ENCODE measurements around the gene UQCRHL. TPM values are rescaled to one million over a fixed set of nuclear protein-coding genes. Genes with fewer than 3 reads are reported as not detected.

The UQCRHL gene
- total and polyA plus RNA-seq, 12 donors: 0.24 to 6.0 (median 0.91) TPM

DNA sequence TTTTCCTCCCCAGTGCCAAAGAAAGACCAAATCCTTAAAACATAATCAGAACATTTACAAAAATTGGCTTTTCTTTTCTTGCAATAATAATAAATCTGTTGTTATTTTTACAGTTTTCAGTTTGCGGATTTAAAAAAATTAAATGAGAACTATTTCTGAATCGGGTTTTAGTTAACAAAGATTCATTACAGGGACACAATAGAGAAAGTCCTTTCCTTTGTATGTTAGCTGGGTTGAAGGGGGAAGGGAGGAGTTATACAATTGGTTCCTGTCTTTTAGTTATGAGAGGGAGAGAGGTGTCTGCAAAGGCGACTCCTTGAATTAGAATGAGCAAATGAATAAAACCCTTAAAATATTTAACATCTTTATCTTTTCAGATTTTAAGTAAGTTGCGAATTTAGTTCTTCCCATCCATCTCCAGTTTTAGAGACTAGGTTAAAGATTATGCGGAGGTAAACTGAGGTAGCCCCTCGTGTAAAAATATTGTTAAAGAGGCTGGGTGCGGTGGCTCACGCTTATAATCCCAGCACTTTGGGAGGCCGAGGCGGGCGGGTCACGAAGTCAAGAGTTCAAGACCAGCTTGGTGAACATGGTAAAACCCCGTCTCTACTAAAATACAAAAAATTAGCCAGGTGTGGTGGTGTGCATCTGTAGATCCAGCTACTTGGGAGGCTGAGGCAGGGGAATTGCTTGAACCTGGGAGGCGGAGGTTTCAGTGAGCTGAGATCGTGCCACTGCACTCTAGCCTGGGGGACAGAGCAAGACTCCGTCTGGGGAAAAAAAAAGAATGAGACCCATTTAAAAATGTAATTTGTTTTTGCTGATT is 44.0 kb upstream of the UQCRHL start:
- Histone ChIP-seq H3K27ac (peak overlapping the region in 3 of 5 donors; percentile 30 to 98 (median 97)), H3K9me3 (replicated peaks in 1 of 3) (no peaks in the 10 kb centered on the region), H3K27me3 (no peaks in the 10 kb centered on the region), H3K36me3 (replicated peaks in 1 of 2) (no peaks in the 10 kb centered on the region), H3K4me1 (replicated peaks in 1 of 2) (peaks cover 32 to 54% of the 10 kb centered on the region in 2 donors), H3K4me3 (no peak overlapping the region)
- intact Hi-C loops (cut with DNase I): no loop called here
- 65 to 66% (median 65%) methylated on average over 16 of the region's 16 CpGs for WGBS, 4 donors
- no peak for TF ChIP-seq POLR2A (IDR thresholded peaks at IDR 0.05)
- TF ChIP-seq, protein P1, sequence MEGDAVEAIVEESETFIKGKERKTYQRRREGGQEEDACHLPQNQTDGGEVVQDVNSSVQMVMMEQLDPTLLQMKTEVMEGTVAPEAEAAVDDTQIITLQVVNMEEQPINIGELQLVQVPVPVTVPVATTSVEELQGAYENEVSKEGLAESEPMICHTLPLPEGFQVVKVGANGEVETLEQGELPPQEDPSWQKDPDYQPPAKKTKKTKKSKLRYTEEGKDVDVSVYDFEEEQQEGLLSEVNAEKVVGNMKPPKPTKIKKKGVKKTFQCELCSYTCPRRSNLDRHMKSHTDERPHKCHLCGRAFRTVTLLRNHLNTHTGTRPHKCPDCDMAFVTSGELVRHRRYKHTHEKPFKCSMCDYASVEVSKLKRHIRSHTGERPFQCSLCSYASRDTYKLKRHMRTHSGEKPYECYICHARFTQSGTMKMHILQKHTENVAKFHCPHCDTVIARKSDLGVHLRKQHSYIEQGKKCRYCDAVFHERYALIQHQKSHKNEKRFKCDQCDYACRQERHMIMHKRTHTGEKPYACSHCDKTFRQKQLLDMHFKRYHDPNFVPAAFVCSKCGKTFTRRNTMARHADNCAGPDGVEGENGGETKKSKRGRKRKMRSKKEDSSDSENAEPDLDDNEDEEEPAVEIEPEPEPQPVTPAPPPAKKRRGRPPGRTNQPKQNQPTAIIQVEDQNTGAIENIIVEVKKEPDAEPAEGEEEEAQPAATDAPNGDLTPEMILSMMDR (IDR thresholded peaks at IDR 0.05): no peak
- peak in 2 of 7 donors; percentile 11 to 16 for DNase-seq

DNA sequence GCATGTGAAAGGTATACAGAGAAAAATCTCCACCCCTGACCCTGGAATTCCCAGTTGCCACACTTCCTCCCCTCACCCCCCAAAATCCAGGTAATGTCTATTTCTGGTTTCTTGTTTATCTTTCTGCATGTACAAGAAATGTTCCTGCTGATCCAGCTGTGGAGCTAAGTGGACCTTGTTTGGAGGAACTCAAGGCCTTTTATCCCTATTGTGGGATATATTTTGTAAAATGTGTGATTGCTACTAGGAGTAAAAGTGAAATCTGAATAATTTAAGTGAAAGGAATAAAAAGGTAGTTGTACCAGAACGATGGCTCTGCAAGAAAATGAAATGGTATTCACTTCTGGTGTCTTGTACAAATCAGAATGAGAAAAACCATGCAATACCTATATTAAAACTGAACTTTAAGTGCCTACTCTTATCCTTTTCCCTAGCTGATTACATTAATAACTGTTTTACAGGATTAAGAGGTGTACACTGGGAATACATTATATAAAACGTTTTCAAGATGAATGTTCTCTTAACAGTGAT is 43.1 kb upstream of the UQCRHL start:
- Histone ChIP-seq H3K27ac (peak overlapping the region in 2 of 5 donors; percentile 97 to 98), H3K4me1 (replicated peaks in 1 of 2) (peaks cover 24 to 53% of the 10 kb centered on the region in 2 donors), H3K27me3 (no peaks in the 10 kb centered on the region), H3K4me3 (peak overlapping the region in 1 of 4 donors; percentile 96), H3K36me3 (replicated peaks in 1 of 2) (no peaks in the 10 kb centered on the region), H3K9me3 (replicated peaks in 1 of 3) (no peaks in the 10 kb centered on the region)
- 6 to 17% (median 12%) methylated on average over 2 of the region's 2 CpGs for WGBS, 4 donors
- intact Hi-C loops (cut with DNase I): no loop called here
- peak in 2 of 7 donors; percentile 11 to 16 for DNase-seq
- no peak for TF ChIP-seq POLR2A (IDR thresholded peaks at IDR 0.05)
- TF ChIP-seq, protein P1 (IDR thresholded peaks at IDR 0.05): no peak

DNA sequence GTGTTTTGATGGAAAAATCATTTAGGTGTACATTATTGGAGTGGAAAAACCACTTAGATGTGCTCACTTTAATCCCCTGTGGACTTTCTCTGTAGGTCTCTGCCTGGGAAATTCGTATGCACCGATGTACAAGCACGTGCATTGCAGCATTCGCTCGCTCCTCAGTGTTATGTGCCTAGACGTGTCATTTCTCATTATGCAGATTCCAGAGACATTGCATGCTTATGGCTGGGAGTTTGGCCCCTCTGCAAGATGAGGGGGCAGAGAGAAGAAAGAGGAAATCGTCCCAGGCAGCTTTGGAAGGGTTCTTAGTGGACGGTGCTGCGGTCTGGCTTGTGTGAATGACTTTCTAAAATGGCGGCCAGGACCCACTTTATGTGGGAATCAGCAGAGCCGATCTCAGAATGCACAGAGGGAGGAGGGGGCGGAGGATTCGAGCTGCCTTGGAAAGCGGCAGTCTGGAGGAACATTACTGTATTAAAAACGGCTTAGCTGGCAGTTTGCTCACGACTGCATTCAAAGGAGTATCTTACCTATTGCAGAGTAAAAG is 42.4 kb upstream of the UQCRHL start:
- TF ChIP-seq, protein P1 (IDR thresholded peaks at IDR 0.05): peak in 1 of 6 experiments; percentile 2
- TF ChIP-seq POLR2A (IDR thresholded peaks at IDR 0.05): no peak
- Histone ChIP-seq H3K9me3 (replicated peaks in 1 of 3) (no peaks in the 10 kb centered on the region), H3K27ac (peak overlapping the region; percentile 91 to 99 (median 98)), H3K4me1 (replicated peaks in 1 of 2) (peaks cover 20 to 47% of the 10 kb centered on the region in 2 donors), H3K27me3 (no peaks in the 10 kb centered on the region), H3K4me3 (peak overlapping the region in 3 of 4 donors; percentile 83 to 96 (median 91)), H3K36me3 (replicated peaks in 1 of 2) (no peaks in the 10 kb centered on the region)
- DNase-seq: peak; percentile 45 to 69 (median 55)
- intact Hi-C loops (cut with DNase I): no loop called here
- WGBS, 4 donors: 0 to 1% (median 1%) methylated on average over 16 of the region's 16 CpGs
